WTC11 (cell line): Measurements from ENCODE around the gene EYA2.

Experiments
- SP1 ChIP-seq: sonication (generic); formaldehyde crosslinking; conservative IDR thresholded peaks from 2 replicates; pipeline ENCODE4 v1.8.1; 2022; ENCODE audit warnings: missing genetic modification reagents
- ZNF138 ChIP-seq: sonication (generic); formaldehyde crosslinking; conservative IDR thresholded peaks from 2 replicates; pipeline ENCODE4 v1.8.1; 2022; ENCODE audit warnings: mild to moderate bottlenecking, moderate library complexity, missing genetic modification reagents
- TF ChIP-seq, protein P1 (sequence below): fragments of 200-600 bp; IDR thresholded peaks from 2 replicates; pipeline ENCODE4 v1.8.0; 2022; ENCODE audit warnings: antibody characterized with exemption
- TF ChIP-seq, protein P2 (sequence below): sonication (generic); formaldehyde crosslinking; IDR thresholded peaks from 2 replicates; pipeline ENCODE4 v1.8.1; 2023; ENCODE audit warnings: mild to moderate bottlenecking, missing genetic modification reagents, moderate library complexity

DNA sequence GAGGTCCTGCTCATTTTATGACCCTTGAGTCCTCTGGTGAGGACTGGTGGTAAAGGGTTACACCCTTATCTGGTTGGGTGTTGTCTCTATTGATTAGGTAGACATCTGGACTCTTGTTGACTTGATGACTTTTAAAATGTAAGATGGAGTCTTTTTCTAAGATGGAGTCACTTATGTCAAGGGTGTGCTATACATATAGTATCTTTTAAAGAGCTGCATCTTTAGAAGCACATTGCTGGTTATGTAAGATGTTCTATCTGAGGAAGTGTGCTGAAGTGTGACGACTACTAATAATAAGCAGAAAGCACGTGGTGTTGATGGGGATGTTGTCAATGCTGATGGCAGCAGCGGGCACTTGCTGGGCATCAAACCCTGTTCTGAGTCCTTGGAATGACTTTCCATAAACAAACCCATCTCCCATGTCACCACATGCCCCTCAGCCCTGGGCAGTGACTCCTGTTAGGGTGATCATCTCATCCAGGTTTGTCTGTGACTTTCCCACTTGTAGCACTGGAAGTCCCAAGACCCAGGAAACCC is 229.6 kb downstream of the EYA2 start:
- TF ChIP-seq, protein P1, sequence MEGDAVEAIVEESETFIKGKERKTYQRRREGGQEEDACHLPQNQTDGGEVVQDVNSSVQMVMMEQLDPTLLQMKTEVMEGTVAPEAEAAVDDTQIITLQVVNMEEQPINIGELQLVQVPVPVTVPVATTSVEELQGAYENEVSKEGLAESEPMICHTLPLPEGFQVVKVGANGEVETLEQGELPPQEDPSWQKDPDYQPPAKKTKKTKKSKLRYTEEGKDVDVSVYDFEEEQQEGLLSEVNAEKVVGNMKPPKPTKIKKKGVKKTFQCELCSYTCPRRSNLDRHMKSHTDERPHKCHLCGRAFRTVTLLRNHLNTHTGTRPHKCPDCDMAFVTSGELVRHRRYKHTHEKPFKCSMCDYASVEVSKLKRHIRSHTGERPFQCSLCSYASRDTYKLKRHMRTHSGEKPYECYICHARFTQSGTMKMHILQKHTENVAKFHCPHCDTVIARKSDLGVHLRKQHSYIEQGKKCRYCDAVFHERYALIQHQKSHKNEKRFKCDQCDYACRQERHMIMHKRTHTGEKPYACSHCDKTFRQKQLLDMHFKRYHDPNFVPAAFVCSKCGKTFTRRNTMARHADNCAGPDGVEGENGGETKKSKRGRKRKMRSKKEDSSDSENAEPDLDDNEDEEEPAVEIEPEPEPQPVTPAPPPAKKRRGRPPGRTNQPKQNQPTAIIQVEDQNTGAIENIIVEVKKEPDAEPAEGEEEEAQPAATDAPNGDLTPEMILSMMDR, result no peak
- TF ChIP-seq ZNF138 (CRISPR knock-in tag) (no peak), SP1 (no peak)
- TF ChIP-seq, protein P2, sequence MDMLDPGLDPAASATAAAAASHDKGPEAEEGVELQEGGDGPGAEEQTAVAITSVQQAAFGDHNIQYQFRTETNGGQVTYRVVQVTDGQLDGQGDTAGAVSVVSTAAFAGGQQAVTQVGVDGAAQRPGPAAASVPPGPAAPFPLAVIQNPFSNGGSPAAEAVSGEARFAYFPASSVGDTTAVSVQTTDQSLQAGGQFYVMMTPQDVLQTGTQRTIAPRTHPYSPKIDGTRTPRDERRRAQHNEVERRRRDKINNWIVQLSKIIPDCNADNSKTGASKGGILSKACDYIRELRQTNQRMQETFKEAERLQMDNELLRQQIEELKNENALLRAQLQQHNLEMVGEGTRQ (CRISPR knock-in tag), result no peak
